PC-3 (cell line): ENCODE data around the gene OR56A5. TPM values are rescaled to one million over a fixed set of nuclear protein-coding genes. Genes with fewer than 3 reads are reported as not detected.

ENCODE experiments used
- ATAC-seq: fragments of 200-7000 bp; cut with Tn5 transposase; 2 replicates; pipeline ENCODE4 v1.9.1; 2020; ENCODE audit warnings: mild to moderate bottlenecking, moderate library complexity
- BruUV-seq: library from RNA; stranded (reverse); fragments of 400-500 nt; replicated peaks from 2 replicates; lab custom pipeline; 2021; lab: Mats Ljungman, UMichigan
- CTCF ChIA-PET: fragments of 300-600 bp; sonication (Branson Sonifier 250); formaldehyde crosslinking; loops from one replicate; lab custom pipeline; 2022; ENCODE audit warnings: antibody characterized with exemption; lab: Charles Lee
- POLR2A ChIA-PET: fragments of 300-600 bp; sonication (Branson Sonifier 250); formaldehyde crosslinking; loops from one replicate; lab custom pipeline; 2022; ENCODE audit warnings: antibody characterized with exemption; ENCODE audit not compliant: unreplicated experiment; lab: Charles Lee
- DNase-seq: peaks from one replicate; pipeline ENCODE4 v3.0.0-alpha.2; 2015
- H2AFZ ChIP-seq: fragments of 300-600 bp; sonication (generic); 2 replicates; pipeline ENCODE4 v1.6.0; 2016; ENCODE audit warnings: antibody characterized with exemption, low read length
- H3F3A ChIP-seq: fragments of 300-600 bp; sonication (generic); one replicate; pipeline ENCODE4 v1.6.0; 2017; ENCODE audit warnings: antibody characterized with exemption, low read length, control low read depth, mild to moderate bottlenecking; ENCODE audit not compliant: unreplicated experiment
- H3K27ac ChIP-seq: fragments of 300-600 bp; sonication (generic); 2 replicates; pipeline ENCODE4 v1.5.1; 2016; ENCODE audit warnings: mild to moderate bottlenecking, low read length
- H3K27me3 ChIP-seq: fragments of 300-600 bp; sonication (generic); 2 replicates; pipeline ENCODE4 v1.6.1; 2016; ENCODE audit warnings: low read length, mixed read lengths
- H3K36me3 ChIP-seq: fragments of 300-600 bp; sonication (generic); 2 replicates; pipeline ENCODE4 v1.6.1; 2016; ENCODE audit warnings: low read depth, mixed run types, low read length, mixed read lengths
- H3K4me1 ChIP-seq: fragments of 300-600 bp; sonication (generic); 2 replicates; pipeline ENCODE4 v1.5.1; 2016; ENCODE audit warnings: low read length; ENCODE audit not compliant: insufficient read depth
- H3K4me2 ChIP-seq: fragments of 300-600 bp; sonication (generic); 2 replicates; pipeline ENCODE4 v1.6.0; 2016; ENCODE audit warnings: low read length
- H3K4me3 ChIP-seq: fragments of 300-600 bp; sonication (generic); 2 replicates; pipeline ENCODE4 v1.5.1; 2016; ENCODE audit warnings: mild to moderate bottlenecking, low read length, mixed read lengths
- H3K79me2 ChIP-seq: fragments of 300-600 bp; sonication (generic); 2 replicates; pipeline ENCODE4 v1.6.1; 2017; ENCODE audit warnings: low read length, mixed read lengths
- H3K9ac ChIP-seq: fragments of 300-600 bp; sonication (generic); 2 replicates; pipeline ENCODE4 v1.6.0; 2016; ENCODE audit warnings: mild to moderate bottlenecking, low read length
- H3K9me2 ChIP-seq: fragments of 300-600 bp; sonication (generic); replicated peaks from 2 replicates; pipeline ENCODE4 v1.6.1; 2016; ENCODE audit warnings: mixed run types, low read length, mixed read lengths
- H3K9me3 ChIP-seq: fragments of 300-600 bp; sonication (generic); 2 replicates; pipeline ENCODE4 v1.6.1; 2016; ENCODE audit warnings: low read length, mixed read lengths
- H4K20me1 ChIP-seq: fragments of 300-600 bp; sonication (generic); 2 replicates; pipeline ENCODE4 v1.6.1; 2016; ENCODE audit warnings: low read length, mixed read lengths
- CTCF ChIP-seq: fragments of 300-600 bp; sonication (generic); conservative IDR thresholded peaks from 2 replicates; pipeline ENCODE4 v1.5.1; 2017; ENCODE audit warnings: antibody characterized with exemption, low read depth, mild to moderate bottlenecking, low read length
- EZH2 ChIP-seq: fragments of 300-600 bp; sonication (generic); IDR thresholded peaks from one replicate; pipeline ENCODE4 v1.6.1; 2017; ENCODE audit warnings: antibody characterized with exemption, mild to moderate bottlenecking, low read length; ENCODE audit not compliant: unreplicated experiment
- EZH2phosphoT487 ChIP-seq: fragments of 300-600 bp; sonication (generic); IDR thresholded peaks from 2 replicates; pipeline ENCODE4 v1.6.1; 2018; ENCODE audit warnings: mild to moderate bottlenecking, antibody characterized with exemption, low read length, borderline replicate concordance
- intact Hi-C: fragments of 100-400 bp; cut with micrococcal nuclease; formaldehyde crosslinking; loops from 2 replicates; pipeline ENCODE4 v1.9.0; 2023
- total RNA-seq: library from RNA; depleted of rRNA; stranded (reverse); fragments of >200 nt; gene quantifications from 2 replicates; pipeline ENCODE4 v1.2.3, GENCODE V29; 2014

OR56A5 gene
- total RNA-seq, 1 experiment from 2014 or later: not detected

GRCh38 chr11:5930614-5931013 lies 37.7 kb downstream of the OR56A5 start:
- H3K9me2 ChIP-seq: no peaks in the 10 kb centered on the region
- H3K27me3 ChIP-seq: no peaks in the 10 kb centered on the region
- ATAC-seq: no peak
- ChIA-PET POLR2A (no interaction called here), CTCF (no interaction called here)
- H3K4me1 ChIP-seq: no peaks in the 10 kb centered on the region
- H3K4me2 ChIP-seq: no peak overlapping the region
- no peak overlapping the region for H3K27ac ChIP-seq
- H3K9me3 ChIP-seq: no peaks in the 10 kb centered on the region
- no peak for DNase-seq
- no peak overlapping the region for H3K4me3 ChIP-seq
- H3F3A ChIP-seq: no peaks in the 10 kb centered on the region
- TF ChIP-seq EZH2phosphoT487 (no peak), CTCF (no peak), EZH2 (no peak)
- H3K36me3 ChIP-seq: no peaks in the 10 kb centered on the region
- no peak overlapping the region for H3K9ac ChIP-seq
- no peaks in the 10 kb centered on the region for H3K79me2 ChIP-seq
- intact Hi-C loops: no loop called here
- H2AFZ ChIP-seq: no peak overlapping the region
- no TSS peak for BruUV-seq
- no peaks in the 10 kb centered on the region for H4K20me1 ChIP-seq

- DNase-seq (no peak), ATAC-seq (no peak)
- Histone ChIP-seq H3K9me2 (no peaks in the 10 kb centered on the region), H3K9me3 (no peaks in the 10 kb centered on the region), H4K20me1 (no peaks in the 10 kb centered on the region), H2AFZ (no peak overlapping the region), H3K79me2 (no peaks in the 10 kb centered on the region), H3K27me3 (no peaks in the 10 kb centered on the region), H3K27ac (no peak overlapping the region), H3K9ac (no peak overlapping the region), H3K36me3 (no peaks in the 10 kb centered on the region), H3F3A (no peaks in the 10 kb centered on the region), H3K4me3 (no peak overlapping the region), H3K4me1 (no peaks in the 10 kb centered on the region), H3K4me2 (no peak overlapping the region)
- ChIA-PET POLR2A (no interaction called here), CTCF (no interaction called here)
- TF ChIP-seq EZH2phosphoT487 (no peak), CTCF (no peak), EZH2 (no peak)
- intact Hi-C loops: no loop called here
- no TSS peak for BruUV-seq
Observed at GRCh38 chr11:5929571-5930368, 38.5 kb downstream of the OR56A5 start.

- Histone ChIP-seq H3K9me2 (no peaks in the 10 kb centered on the region), H3K4me2 (no peak overlapping the region), H3K27me3 (no peaks in the 10 kb centered on the region), H3K9me3 (no peaks in the 10 kb centered on the region), H2AFZ (no peak overlapping the region), H3F3A (no peaks in the 10 kb centered on the region), H3K4me1 (no peaks in the 10 kb centered on the region), H3K27ac (no peak overlapping the region), H4K20me1 (no peaks in the 10 kb centered on the region), H3K9ac (no peak overlapping the region), H3K79me2 (no peaks in the 10 kb centered on the region), H3K36me3 (no peaks in the 10 kb centered on the region), H3K4me3 (no peak overlapping the region)
- ATAC-seq: no peak
- CTCF ChIA-PET: no interaction called here
- DNase-seq: no peak
- POLR2A ChIA-PET: no interaction called here
- TF ChIP-seq CTCF (no peak), EZH2 (no peak), EZH2phosphoT487 (no peak)
- BruUV-seq: no TSS peak
- intact Hi-C loops: no loop called here
Observed at GRCh38 chr11:5928811-5929210, 39.5 kb downstream of the OR56A5 start.
